ENCODE results near the gene DNMBP.

DNA sequence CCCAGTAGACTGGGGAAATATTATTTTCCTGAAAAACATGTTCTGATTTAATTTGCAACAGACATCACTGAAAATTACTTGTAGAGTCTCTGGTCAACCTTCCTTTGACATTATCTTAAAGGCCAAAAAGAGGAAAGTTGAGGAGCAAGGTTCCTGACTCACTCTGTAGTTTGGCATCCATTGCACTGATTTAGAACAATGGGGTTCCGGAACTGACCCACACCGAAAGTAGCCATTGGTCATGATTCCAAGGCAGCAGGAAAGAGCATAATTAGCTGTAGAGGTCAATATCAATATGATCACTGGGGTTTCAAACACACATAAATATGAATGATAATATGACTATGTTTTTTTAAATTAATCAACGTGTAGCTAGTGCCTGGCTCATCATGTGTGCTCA, 65.8 kb downstream of the DNMBP start:
- TF ChIP-seq POLR2AphosphoS5 (IDR thresholded peaks at IDR 0.05; ENCODE audit: low read depth, low read length) (no peak), POLR2A (IDR thresholded peaks at IDR 0.05; ENCODE audit: low read depth, low read length) (no peak)
